RKO (cell line): Measurements from ENCODE around the gene BTNL3.

ENCODE experiments used
- DNase-seq: peaks from one replicate; pipeline ENCODE4 v3.0.0-alpha.2; 2016; ENCODE audit warnings: low spot score

Gene BTNL3

GRCh38 chr5:181047288-181047687 is 58.6 kb downstream of the BTNL3 start:
- no peak for DNase-seq

- no peak for DNase-seq
Measured at GRCh38 chr5:181047921-181048320, 59.3 kb downstream of the BTNL3 start.

- DNase-seq = no peak
Measured at GRCh38 chr5:181050016-181050415, 61.4 kb downstream of the BTNL3 start.

- no peak for DNase-seq
Measured at GRCh38 chr5:181051841-181052671, 63.4 kb downstream of the BTNL3 start.

- peak; percentile 43 for DNase-seq
Measured at GRCh38 chr5:181052672-181053487, 64.2 kb downstream of the BTNL3 start.

GRCh38 chr5:181053488-181054121 is 65.0 kb downstream of the BTNL3 start:
- DNase-seq = peak; percentile 35

- no peak for DNase-seq
Measured at GRCh38 chr5:181054138-181054537, 65.5 kb downstream of the BTNL3 start.

- no peak for DNase-seq
Measured at GRCh38 chr5:181054871-181055459, 66.3 kb downstream of the BTNL3 start.
